NCI-H1694 treated with DMSO at 0.1 percent for 48 hours (cell line): Measurements from ENCODE around the gene IPPK.

Experiments used
- DNase-seq: peaks from one replicate; lab custom pipeline; 2025; lab: John Stamatoyannopoulos, UW

The IPPK gene

GRCh38 chr9:92656537-92656925 is 13.4 kb downstream of the IPPK start:
- no peak for DNase-seq

DNA sequence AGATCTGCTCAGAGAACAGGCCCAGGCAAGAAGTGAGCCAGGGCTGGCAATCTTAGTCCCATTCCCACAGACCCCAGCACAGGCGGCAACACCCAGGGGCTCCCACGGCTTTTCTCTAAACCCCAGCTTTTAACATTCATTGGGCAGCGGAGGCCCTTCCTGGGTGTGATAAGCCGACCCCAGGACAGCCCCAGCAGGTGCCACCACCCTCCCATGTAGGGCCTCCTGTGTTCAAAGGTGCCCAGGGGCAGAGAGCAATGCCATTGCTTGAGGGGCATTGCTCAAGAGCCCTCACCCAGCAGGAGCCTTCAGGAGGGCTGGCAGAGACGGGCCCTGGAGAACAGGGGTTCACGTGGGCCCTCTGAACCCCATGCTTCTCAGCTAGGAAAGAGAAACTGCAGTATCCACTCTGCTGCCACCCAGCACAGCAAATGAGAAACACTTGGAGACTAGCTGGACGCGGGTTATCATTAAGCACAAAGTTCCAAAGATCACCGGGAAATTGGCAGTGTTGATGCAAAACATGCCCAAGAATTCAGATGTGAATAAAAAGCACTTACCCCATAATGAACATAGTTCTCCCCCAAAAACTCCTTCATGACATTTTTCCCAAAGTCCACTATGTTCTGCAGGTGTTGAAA is 13.9 kb downstream of the IPPK start:
- no peak for DNase-seq

- no peak for DNase-seq
Observed at GRCh38 chr9:92655366-92655765, 14.6 kb downstream of the IPPK start.

DNA sequence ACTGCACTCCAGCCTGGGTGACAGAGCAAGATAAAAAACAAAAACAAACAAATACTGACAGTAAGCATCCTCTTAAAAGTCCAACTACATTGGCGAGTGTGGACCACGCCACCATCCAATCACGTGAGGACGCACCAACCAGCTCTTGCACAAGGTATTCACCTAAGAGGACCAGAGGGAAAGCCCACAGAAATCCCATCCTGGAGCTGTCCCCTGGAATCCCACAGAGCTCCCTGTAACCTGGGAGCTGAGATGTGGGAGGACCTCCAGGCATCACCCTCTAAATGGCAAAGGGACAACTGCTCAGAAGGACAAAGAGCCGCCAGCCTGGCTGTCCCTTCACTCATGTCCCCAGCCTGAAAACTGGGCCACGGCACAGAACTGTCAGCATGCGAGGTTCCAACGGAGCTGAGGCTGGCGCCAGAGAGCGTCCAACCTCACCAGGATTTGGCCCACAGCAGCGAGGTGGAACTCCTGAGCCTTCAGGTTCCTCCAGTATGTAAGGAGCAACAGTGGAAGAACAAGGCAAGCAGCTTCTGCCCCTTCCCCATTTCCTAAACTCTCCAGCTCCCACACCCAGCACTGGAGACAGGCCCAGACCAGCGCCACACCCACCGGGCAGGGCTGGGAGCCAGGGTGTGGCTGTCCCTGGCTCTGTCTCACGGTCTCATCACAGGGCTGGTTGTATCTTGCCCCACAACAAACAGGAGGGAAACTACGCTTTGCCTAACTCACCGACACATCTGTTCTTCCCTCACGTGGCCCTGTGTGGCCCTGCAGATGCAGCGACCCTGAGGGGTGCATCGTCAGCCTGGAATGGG is 15.2 kb downstream of the IPPK start:
- DNase-seq: no peak

GRCh38 chr9:92652461-92652860 is 17.5 kb downstream of the IPPK start:
- no peak for DNase-seq

DNA sequence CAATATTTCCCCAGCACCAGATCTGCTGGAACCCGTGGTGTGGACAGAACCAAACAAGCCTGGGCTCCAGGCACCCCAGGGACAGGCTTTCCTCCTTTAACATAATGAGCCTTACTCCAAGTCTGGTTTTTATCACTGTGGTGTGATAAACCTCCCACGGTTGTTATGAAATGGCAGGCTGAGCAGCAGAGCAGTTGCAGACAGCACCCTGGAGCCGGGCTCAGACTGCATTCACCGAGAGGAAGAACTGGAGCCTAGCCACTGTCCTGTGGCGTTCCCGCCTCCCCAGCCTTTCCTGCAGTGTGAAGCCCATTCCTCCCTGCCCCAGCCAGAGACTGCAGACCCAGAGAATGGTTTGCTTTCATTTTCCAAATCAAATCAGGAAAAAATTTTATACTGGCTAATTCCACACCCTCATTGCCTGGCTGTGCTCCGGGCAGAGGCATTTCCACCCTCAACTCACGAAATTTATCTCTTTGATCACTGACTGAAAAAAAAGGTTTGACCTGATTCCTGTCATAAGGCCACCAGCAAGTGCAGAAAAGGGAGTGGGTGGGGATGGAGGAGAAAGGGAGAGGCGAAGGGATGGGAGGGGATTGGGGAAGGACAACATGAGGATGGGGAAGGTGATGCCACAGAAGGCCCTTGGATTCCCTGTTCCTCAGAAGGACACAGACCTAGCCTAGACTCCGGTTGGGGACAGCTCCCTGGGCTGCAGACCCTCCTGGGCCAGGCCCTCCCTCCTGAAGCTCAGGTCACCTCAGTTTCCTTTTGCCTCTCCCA is 18.9 kb downstream of the IPPK start:
- no peak for DNase-seq

GRCh38 chr9:92650296-92650695 is 19.6 kb downstream of the IPPK start:
- no peak for DNase-seq

GRCh38 chr9:92649007-92649406 is 20.9 kb downstream of the IPPK start:
- DNase-seq: no peak

GRCh38 chr9:92648474-92648971 is 21.4 kb downstream of the IPPK start:
- DNase-seq: no peak

- DNase-seq: no peak
Observed at GRCh38 chr9:92647671-92648473, 22.1 kb downstream of the IPPK start.

- no peak for DNase-seq
Observed at GRCh38 chr9:92645041-92645440, 24.9 kb downstream of the IPPK start.

DNA sequence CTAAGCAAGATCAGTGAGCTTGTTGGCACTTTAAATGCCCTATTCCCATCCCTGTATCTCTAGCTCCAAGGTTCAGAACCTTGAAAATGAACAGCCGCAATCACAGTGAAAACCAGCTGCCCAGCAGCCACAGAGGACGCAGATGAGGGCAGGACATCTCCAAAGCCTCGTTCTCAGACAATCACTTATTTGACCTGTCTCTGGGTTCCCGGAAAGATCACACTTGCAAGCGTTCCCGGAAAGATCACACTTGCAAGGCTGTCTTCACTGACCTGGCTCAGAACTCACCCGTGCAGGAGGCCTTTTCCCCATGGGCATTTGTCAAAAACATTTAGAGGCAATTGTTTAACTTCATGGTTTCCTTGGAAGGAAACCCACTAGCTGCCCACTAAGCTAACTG is 25.7 kb downstream of the IPPK start:
- DNase-seq: no peak

DNA sequence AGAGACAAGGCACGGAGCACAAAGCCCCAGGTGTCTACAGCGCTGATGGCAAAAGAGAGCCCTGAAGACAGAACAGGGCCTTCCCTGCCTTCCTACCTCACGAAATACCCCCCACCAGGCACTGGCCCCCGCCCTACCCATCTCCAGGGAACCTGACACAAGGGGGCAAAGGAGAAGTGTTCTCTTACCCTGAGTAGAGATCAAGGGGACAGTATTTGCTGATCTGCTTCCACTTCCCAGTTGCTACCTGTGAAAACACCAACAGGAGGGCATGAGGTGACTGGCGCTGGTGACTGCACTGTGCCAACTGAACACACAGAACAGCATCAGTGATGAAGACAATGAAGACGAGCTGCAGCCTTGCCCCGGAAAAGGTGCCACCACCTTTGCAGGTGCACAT is 27.4 kb downstream of the IPPK start:
- no peak for DNase-seq

DNA sequence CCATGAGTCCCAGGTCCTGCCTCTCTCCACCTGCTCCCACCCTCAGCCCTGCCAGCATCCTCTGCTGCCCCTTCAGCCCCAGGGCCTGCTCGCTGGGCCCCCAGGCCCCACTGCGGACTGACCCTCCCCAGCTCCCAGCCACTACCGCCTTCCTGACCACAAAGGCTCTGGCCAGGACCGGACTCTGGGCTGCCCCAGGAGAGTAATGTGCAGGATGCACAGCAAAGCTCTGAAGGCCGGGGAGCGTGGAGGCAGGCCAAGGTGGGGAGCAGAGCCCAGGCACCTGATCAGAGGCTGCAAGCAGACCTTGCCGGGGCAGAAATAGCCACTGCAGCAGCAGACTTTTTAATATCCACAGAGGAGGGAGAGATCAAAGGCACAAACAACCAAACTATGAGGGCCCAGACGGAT is 27.9 kb downstream of the IPPK start:
- DNase-seq: no peak

DNA sequence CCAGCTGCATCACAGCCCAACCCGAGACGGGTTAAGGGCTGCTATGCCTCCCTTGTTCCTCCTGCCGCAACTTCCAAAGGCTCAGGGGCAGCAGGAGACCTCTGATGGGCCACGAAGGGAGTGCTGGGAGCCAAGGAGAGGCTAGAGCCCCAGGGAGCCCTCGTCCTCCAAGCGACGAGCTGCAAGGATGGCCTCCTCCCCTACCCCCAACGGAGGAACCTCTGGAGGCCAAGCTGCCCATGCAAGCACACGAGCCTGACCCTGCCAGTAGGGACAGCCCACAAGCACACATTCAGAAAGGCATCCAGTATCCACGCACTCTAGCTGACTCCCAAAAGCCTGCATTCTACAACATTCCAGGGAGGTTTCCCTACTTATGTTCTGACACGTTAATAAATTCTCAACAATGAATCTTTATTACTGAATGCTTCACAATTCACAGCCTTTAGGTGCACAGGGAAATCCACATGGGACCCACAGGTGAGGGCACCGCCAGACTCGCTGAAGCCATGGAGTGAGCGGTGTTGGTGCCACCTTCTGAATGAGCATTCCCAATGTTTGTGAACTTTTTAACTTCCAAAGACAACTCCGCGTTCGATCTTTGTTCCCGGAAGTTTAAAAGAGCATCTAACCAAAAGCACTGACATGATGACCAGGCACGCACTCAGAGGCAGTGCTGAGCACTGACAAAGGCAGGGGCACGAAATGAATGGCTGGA is 28.7 kb downstream of the IPPK start:
- no peak for DNase-seq

DNA sequence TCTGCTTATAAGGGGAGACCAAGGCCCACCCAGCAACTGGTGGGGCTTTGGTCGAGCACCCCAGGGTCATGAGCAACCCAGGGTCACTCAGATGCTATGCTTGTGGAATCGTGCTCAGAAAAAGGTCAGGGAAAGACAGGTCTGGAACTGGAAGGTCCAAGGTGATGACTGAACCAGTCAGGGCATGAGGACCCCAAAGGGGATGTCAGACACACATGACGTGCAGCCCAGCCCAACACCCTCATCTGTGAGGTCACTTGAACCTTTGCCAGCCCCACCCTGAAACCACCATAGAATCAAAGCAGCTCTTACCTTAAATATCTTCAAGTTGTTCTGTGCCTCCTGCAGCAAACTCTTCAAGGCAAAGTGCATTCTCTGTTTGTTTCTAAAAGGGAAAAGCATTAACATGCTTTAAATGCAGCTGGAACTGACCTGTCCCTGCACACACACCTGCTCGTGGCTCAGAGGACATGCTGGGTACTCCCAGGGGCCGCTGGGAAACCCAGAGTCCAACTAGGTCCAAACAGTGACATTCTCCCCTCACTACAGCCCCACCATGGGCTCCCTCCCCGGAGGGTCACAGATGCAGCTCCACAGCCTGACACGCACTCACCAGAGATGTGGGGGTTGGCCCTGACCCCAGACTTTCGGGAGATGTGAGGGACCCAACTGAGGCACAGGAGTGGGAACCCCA is 29.4 kb downstream of the IPPK start:
- DNase-seq: no peak

GRCh38 chr9:92639791-92640271 is 30.1 kb downstream of the IPPK start:
- no peak for DNase-seq

GRCh38 chr9:92639124-92639523 is 30.8 kb downstream of the IPPK start:
- DNase-seq: no peak

DNA sequence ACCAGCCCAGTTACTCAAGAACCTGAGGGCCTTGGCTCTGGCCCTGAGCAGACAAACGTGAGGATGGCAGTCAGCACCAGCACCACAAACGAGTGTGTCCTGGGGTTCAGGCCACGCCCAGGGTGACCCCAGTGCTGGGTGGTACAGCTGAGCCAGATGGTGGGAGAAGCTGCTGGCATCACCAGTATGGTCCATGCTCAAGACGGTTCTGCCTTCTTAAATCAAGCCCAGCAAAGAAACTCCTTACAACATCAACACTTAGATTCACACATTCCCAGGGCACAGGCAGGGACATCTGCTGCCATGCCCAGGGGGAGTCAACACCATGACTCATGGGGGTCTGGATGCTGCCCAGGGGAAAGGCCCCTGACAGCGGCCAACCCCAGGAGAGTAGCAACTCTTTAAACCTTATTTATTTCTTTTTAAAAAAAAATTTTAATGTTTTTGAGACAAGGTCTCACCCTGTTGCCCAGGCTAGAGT is 31.3 kb downstream of the IPPK start:
- DNase-seq: no peak

DNA sequence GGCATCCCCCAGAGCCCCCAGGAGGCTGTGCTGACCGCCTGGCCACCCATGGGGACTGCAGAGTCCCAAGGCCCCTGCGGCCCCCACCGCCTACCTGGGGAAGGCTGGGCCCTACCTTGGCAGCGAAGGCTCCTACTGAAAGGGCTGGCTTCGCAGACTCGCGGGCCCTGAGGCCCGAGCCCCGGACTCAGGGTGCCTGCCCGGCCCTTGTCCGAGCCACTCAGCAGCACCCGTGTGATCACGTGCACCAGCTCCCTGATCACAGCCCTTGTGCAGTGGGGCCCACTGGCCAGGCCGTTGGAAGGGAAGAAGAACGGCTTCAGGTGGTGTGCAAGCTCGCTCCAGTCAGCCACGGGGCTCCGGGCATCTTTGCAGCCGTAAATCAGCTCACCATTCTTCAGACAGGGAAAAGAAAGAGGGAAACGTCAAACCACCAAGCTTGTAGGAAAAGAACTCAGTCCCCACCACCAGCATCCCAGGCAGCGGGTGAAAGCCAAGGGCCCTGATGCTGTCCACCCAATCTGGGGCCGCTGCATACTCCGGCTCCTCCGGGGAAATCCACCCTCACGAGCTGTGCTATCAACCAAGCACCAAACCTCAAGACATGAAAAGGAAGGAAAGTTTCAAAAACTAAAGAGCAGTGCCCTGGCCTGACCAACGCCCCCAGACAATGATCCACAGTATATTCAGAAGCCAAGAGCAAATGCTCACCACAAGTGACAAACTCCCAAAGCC is 31.9 kb downstream of the IPPK start:
- DNase-seq: no peak
